ENCODE results near the gene SIGLEC14. TPM values are rescaled to one million over a fixed set of nuclear protein-coding genes. Genes with fewer than 3 reads are reported as not detected.
A peak's percentile ranks its signal among the peaks of the same experiment; 100 is the strongest.
"Not testable (repeated sequence)": the region's sequence is repeated elsewhere in the genome, so short reads cannot be mapped to it uniquely, and the experiment has no call there.

The SIGLEC14 gene
- polyA plus RNA-seq (2013, experiment 1 of 2; ENCODE audit: insufficient read length), result not detected
- not detected for polyA plus RNA-seq (2013, experiment 2 of 2; ENCODE audit: insufficient read length)

GRCh38 chr19:51646730-51647129, at the start of gene SIGLEC14:
TSS of gene SIGLEC14 (minus strand) at chr19:51646825. CDS start at chr19:51646759, 66 bp downstream.
- DNase-seq, result not testable (repeated sequence)

GRCh38 chr19:51695702-51696315, 49.2 kb upstream of the SIGLEC14 start:
- DNase-seq, result no peak

GRCh38 chr19:51695088-51695487, 48.5 kb upstream of the SIGLEC14 start:
- no peak for DNase-seq

GRCh38 chr19:51694318-51695085, 47.9 kb upstream of the SIGLEC14 start:
- no peak for DNase-seq

- no peak for DNase-seq
These were observed 47.2 kb upstream of the SIGLEC14 start for GRCh38 chr19:51693819-51694218.

- DNase-seq, result no peak
These were observed 46.6 kb upstream of the SIGLEC14 start, which contains the start of gene SPACA6 for GRCh38 chr19:51693260-51693659. TSS of gene SPACA6 (plus strand) at chr19:51693330. CDS start at chr19:51693527, 197 bp downstream.

- DNase-seq, result no peak
These were observed 45.8 kb upstream of the SIGLEC14 start for GRCh38 chr19:51692468-51692867.

GRCh38 chr19:51691584-51692428, 45.2 kb upstream of the SIGLEC14 start:
- no peak for DNase-seq

- DNase-seq, result peak; percentile 75
These were observed 44.5 kb upstream of the SIGLEC14 start for GRCh38 chr19:51691074-51691583.

- DNase-seq, result peak; percentile 90
These were observed 43.9 kb upstream of the SIGLEC14 start for GRCh38 chr19:51690454-51691073.

- peak; percentile 51 for DNase-seq
These were observed 43.3 kb upstream of the SIGLEC14 start for GRCh38 chr19:51689751-51690453.

GRCh38 chr19:51688671-51689571, 42.3 kb upstream of the SIGLEC14 start:
- DNase-seq, result peak; percentile 98

GRCh38 chr19:51687791-51688670, 41.4 kb upstream of the SIGLEC14 start:
- peak; percentile 54 for DNase-seq

- DNase-seq, result no peak
These were observed 39.5 kb upstream of the SIGLEC14 start for GRCh38 chr19:51686171-51686570.

- no peak for DNase-seq
These were observed 34.8 kb upstream of the SIGLEC14 start for GRCh38 chr19:51681286-51681941.

- no peak for DNase-seq
These were observed 33.8 kb upstream of the SIGLEC14 start for GRCh38 chr19:51680474-51680873.

GRCh38 chr19:51676566-51677083, 30.0 kb upstream of the SIGLEC14 start:
- no peak for DNase-seq

- DNase-seq, result not testable (repeated sequence)
These were observed 29.4 kb upstream of the SIGLEC14 start for GRCh38 chr19:51675911-51676565.
